ENCODE data around the gene TOLLIP. TPM values are rescaled to one million over a fixed set of nuclear protein-coding genes. Genes with fewer than 3 reads are reported as not detected.

The TOLLIP gene
- total and polyA plus RNA-seq, 2 of the 8 experiments (the other 6 are each of a cell fraction or from before 2014, with no cell fraction given), result 23.7 to 34.7 TPM

- FAIRE-seq, result no peak
- no peak overlapping the region for H3K23ac ChIP-seq (ENCODE audit: insufficient read length)
- WGBS, 2 experiments (ENCODE audit: extremely low coverage in 1 of 2, insufficient coverage in 1 of 2, insufficient read length in 1 of 2, insufficient replicate concordance in 2 of 2, low coverage in 1 of 2, low lambda C conversion rate in 2 of 2, missing lambda C conversion rate in 1 of 2), result 17% methylated on average over 33 of the region's 66 CpGs; no CpG with 5 or more reads in 1 of the 2 experiments
- TF ChIP-seq SP4 (IDR thresholded peaks at IDR 0.05; ENCODE audit: low read length) (no peak), KDM4A (IDR thresholded peaks at IDR 0.05; ENCODE audit: low read depth, low read length, severe bottlenecking) (no peak), RNF2 (IDR thresholded peaks at IDR 0.05; ENCODE audit: borderline replicate concordance, low read depth, low read length, missing control alignments, poor library complexity, severe bottlenecking) (peak; percentile 35), POLR2AphosphoS5 (IDR thresholded peaks at IDR 0.05; ENCODE audit: low read depth, low read length) (peak; percentile 62; the same call in 1 of the 2 replicates), TEAD4 (IDR thresholded peaks at IDR 0.05; ENCODE audit: low read depth, low read length) (no peak), RAD21 (IDR thresholded peaks at IDR 0.05 in 1 of 2, conservative IDR thresholded peaks at IDR 0.05 in 1 of 2; ENCODE audit: low read depth in 2 of 2, low read length in 2 of 2) (no peak)
These were observed 26.7 kb upstream of the TOLLIP start for GRCh38 chr11:1335811-1336761.

More at GRCh38 chr11:1335811-1336761, 26.7 kb upstream of the TOLLIP start:
- Histone ChIP-seq H2BK12ac (ENCODE audit: low read depth, low read length) (0 out of 2 replicates have a peak overlapping the region, but pooled peaks have one; percentile 68), H3K4me2 (ENCODE audit: insufficient read depth in 1 of 2, low read depth in 2 of 2, low read length in 2 of 2) (peak overlapping the region; percentile 93 to 97), H2AK5ac (ENCODE audit: low read depth, low read length) (peak overlapping the region; percentile 86; the same call in 1 of the 2 replicates), H3K9ac (replicated peaks in 1 of 4; ENCODE audit: extremely low read depth in 1 of 4, low read depth in 3 of 4, low read length in 3 of 4) (peak overlapping the region in 3 of 4 experiments; percentile 20 to 76 (median 47); a peak in 5 of 7 replicates), H3K14ac (ENCODE audit: insufficient read length) (no peak overlapping the region), H3K27me3 (replicated peaks in 1 of 4; ENCODE audit: control insufficient read depth in 3 of 4, extremely low read depth in 1 of 4, insufficient read depth in 3 of 4, low read length in 3 of 4) (peaks cover 8 to 40% (median 32%) of the 10 kb centered on the region in 4 experiments), H2BK20ac (ENCODE audit: low read length) (no peak overlapping the region), H3K36me3 (ENCODE audit: control insufficient read depth in 2 of 4, insufficient read depth in 4 of 4, low read length in 3 of 4) (peaks cover 0 to 3% (median 0%) of the 10 kb centered on the region in 4 experiments; a peak in 1 of 8 replicates), H2BK15ac (ENCODE audit: low read length) (no peak overlapping the region), H3K4me1 (replicated peaks in 1 of 4; ENCODE audit: control insufficient read depth in 3 of 4, insufficient read depth in 4 of 4, low read length in 3 of 4) (peaks cover 2 to 8% (median 5%) of the 10 kb centered on the region in 4 experiments; a peak in 5 of 7 replicates), H3K4me3 (ENCODE audit: extremely low read depth in 1 of 4, insufficient read depth in 2 of 4, low read depth in 3 of 4, low read length in 4 of 4) (peak overlapping the region; percentile 31 to 66 (median 54)), H3K56ac (replicated peaks; ENCODE audit: insufficient read length, low read depth, low read length) (peak overlapping the region; percentile 32), H3K79me1 (ENCODE audit: low read depth, low read length) (no peaks in the 10 kb centered on the region), H2BK5ac (ENCODE audit: low read depth, low read length) (no peak overlapping the region), H3K23me2 (ENCODE audit: low read depth, low read length) (peaks cover 13% of the 10 kb centered on the region), H4K8ac (ENCODE audit: extremely low read depth, insufficient read depth, low read length) (peak overlapping the region; percentile 85; the same call in 1 of the 2 replicates), H3K18ac (ENCODE audit: extremely low read depth, low read length) (peak overlapping the region; percentile 48), H4K5ac (ENCODE audit: insufficient read length, low read depth, low read length) (no peak overlapping the region), H3K4ac (replicated peaks; ENCODE audit: insufficient read length, low read depth, low read length) (no peak overlapping the region), H3K27ac (ENCODE audit: low read depth, low read length) (no peak overlapping the region), H4K20me1 (replicated peaks in 1 of 2; ENCODE audit: control insufficient read depth in 1 of 2, insufficient read depth in 2 of 2, low read length in 2 of 2) (peaks cover 0 to 1% of the 10 kb centered on the region in 2 experiments), H3K79me2 (ENCODE audit: control insufficient read depth in 1 of 2, insufficient read depth in 2 of 2, low read length in 2 of 2) (no peaks in the 10 kb centered on the region), H2BK120ac (replicated peaks; ENCODE audit: low read depth, low read length) (no peak overlapping the region), H2AFZ (ENCODE audit: low read length) (peak overlapping the region; percentile 80; the same call in 1 of the 2 replicates), H3K9me3 (ENCODE audit: insufficient read depth in 2 of 2, low read depth in 1 of 2, low read length in 1 of 2) (peaks cover 9 to 17% of the 10 kb centered on the region in 2 experiments), H4K91ac (replicated peaks; ENCODE audit: insufficient read length, low read length) (no peak overlapping the region)
- POLR2A ChIA-PET (ENCODE audit: partially characterized antibody), result interaction anchor here (1.2 to 1.3 kb wide), 2 partner anchors 15 to 26 kb away, joined by 3 to 4 read pairs; no protein-coding TSS in a partner anchor
- CTCF ChIA-PET (ENCODE audit: partially characterized antibody), result no interaction called here
- peak in 1 of 2 experiments; percentile 65 for DNase-seq (ENCODE audit: low read depth in 1 of 2, low spot score in 2 of 2)
